Ovary (tissue), 10 donors: Measurements from ENCODE around the gene CFAP43. TPM values are rescaled to one million over a fixed set of nuclear protein-coding genes. Genes with fewer than 3 reads are reported as not detected.
A peak's percentile ranks its signal among the peaks of the same experiment; 100 is the strongest.

Experiments
- DNase-seq, 5 donors: peaks; one replicate each; pipeline ENCODE4 v3.0.0-alpha.2; 2019 to 2020
- H3K27ac ChIP-seq, 2 donors: fragments of 200-600 bp; one replicate each; pipeline versions ENCODE4 v1.5.1 to v1.8.0; 2019 to 2022
- H3K27me3 ChIP-seq: fragments of 200-600 bp; one replicate; pipeline ENCODE4 v1.8.0; 2022
- H3K36me3 ChIP-seq: fragments of 200-600 bp; sonication (generic); one replicate; pipeline ENCODE4 v1.5.1; 2019
- H3K4me1 ChIP-seq: one replicate; pipeline ENCODE4 v1.8.1; 2013; ENCODE audit warnings: mild to moderate bottlenecking, moderate library complexity; ENCODE audit not compliant: insufficient read depth
- H3K4me3 ChIP-seq: fragments of 200-600 bp; sonication (generic); one replicate; pipeline ENCODE4 v1.5.1; 2017
- H3K9me3 ChIP-seq, 2 donors: fragments of 200-600 bp in 1 of 2; sonication (generic) in 1 of 2; one replicate each; pipeline versions ENCODE4 v1.5.1 to v1.8.1; 2013 to 2019; ENCODE audit warnings: mild to moderate bottlenecking in 1 of 2, moderate library complexity in 1 of 2
- EP300 ChIP-seq: sonication (generic); formaldehyde crosslinking; IDR thresholded peaks from one replicate; pipeline ENCODE4 v1.6.1; 2017; ENCODE audit warnings: antibody characterized with exemption
- POLR2A ChIP-seq: fragments of 450-650 bp; IDR thresholded peaks from one replicate; pipeline ENCODE4 v1.6.1; 2017; ENCODE audit warnings: antibody characterized with exemption, mild to moderate bottlenecking, moderate library complexity
- WGBS, 3 donors: extraction: QIAGEN DNeasy Blood & Tissue Kit in 1 of 3; methylation state at CpG; one replicate each; pipeline versions ENCODE4 v1.1.5 to v1.1.7; 2013 to 2017; 5-methylcytosine and 5-hydroxymethylcytosine counted together
- intact Hi-C, 4 donors: fragments of 100-400 bp; cut with DNase I; formaldehyde crosslinking; loops; one replicate each; pipeline versions ENCODE4 v1.11.0 to v1.15.1; 2022 to 2023
- long read RNA-seq, 3 donors: library from polyadenylated mRNA in 2 of 3; unstranded in 2 of 3; transcript quantifications; one replicate each; pipeline ENCODE4 v2.0.0 and lab custom pipeline, GENCODE V29; 2021 to 2026
- polyA plus RNA-seq, 2 donors: library from polyadenylated mRNA; stranded (reverse); fragments of 200-250 nt in 1 of 2; fragments of 350-450 nt in 1 of 2; fragmentation: Illumina TruSeq in 1 of 2; extraction: RNeasy Lipid Tissue Mini Kit (QIAGEN cat#74804) in 1 of 2; gene quantifications; one replicate each; pipeline ENCODE4 v1.2.3, GENCODE V29; 2013 to 2014
- total RNA-seq, 7 donors: library from RNA; depleted of rRNA in 2 of 7; stranded (reverse); fragments of >200 nt in 2 of 7; fragmentation: NEBNext Ultra II Directional in 3 of 7; extraction: Animal tissue kit (Norgen Biotek cat#: 25700) in 3 of 7; gene quantifications; one replicate each; pipeline versions ENCODE4 v1.1.0 to v1.2.4, GENCODE V29; 2016 to 2023
- TF ChIP-seq, protein P1 (sequence below), 3 donors: fragments of 450-650 bp in 2 of 3; fragments of 200-600 bp in 1 of 3; IDR thresholded peaks; one replicate each; pipeline versions ENCODE4 v1.5.1 to v1.8.0; 2016 to 2022; ENCODE audit warnings: antibody characterized with exemption in 3 of 3, mild to moderate bottlenecking in 1 of 3
- donor health status: DM: no; HTN: no; CAD: no; lungs with moderate emphysema.
- donor health status: DM: no; HTN: no; CAD: no.
- donor health status: Bipolar disorder and iron deficiency.
- donor health status: DM: yes; HTN: yes; CAD: no.
- donor health status: DM: no; HTN: no; CAD: no.
- donor health status: DM: yes; HTN: yes; CAD: no.

CFAP43 gene, protein sequence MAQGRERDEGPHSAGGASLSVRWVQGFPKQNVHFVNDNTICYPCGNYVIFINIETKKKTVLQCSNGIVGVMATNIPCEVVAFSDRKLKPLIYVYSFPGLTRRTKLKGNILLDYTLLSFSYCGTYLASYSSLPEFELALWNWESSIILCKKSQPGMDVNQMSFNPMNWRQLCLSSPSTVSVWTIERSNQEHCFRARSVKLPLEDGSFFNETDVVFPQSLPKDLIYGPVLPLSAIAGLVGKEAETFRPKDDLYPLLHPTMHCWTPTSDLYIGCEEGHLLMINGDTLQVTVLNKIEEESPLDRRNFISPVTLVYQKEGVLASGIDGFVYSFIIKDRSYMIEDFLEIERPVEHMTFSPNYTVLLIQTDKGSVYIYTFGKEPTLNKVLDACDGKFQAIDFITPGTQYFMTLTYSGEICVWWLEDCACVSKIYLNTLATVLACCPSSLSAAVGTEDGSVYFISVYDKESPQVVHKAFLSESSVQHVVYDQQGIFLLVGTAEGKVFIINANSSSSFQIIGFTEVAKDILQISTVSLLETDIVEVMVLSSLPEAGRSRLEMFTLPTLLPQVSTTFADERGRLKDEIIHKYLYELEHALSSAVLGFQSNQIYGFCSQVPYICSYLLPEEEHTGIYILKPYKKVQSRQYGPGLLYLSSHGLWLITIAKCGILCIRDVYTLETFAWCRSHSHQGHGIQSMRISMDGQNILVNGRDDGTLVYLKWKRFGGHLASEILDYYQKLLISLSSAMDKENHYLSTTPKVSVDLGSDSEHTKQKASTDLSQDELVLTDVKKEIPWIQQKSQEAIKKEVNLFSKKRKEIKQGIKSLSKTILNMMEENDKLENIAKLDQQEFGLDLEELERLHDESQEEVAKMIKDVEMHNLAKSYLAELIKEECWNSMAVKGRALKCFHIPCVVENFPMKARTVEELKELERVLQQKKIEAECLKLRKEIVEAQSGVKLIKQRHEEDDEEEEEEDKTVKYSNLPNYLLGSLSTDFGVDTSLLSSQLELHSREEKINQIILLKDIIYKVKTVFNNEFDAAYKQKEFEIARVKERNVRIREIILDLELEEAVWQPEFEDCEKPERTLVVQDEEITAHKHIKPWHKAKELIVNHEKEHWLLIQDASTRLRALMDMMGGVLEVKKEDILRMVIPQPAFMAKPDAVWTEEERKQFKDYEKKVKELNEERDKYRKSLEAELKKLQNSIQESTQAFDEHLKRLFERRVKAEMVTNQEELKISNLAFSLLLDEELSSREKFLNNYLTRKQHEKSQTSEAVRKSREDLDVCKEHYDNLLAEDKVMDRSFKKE (N-terminal part only)
- total RNA-seq: 10 to 100 TPM in 1 of 7 donors, 1 to 10 TPM in 6; 1.5 to 58.6 (median 3.2) TPM
- 1 to 10 TPM; 1.1 to 1.6 TPM for polyA plus RNA-seq
- long read RNA-seq, donor 1, partial matches to known transcripts: 0 of 1 reads
- long read RNA-seq, donor 1, other reads (novel, unspliced or antisense): 1 of 1 reads
- long read RNA-seq, donor 2: 0 reads
- long read RNA-seq, donor 3, partial matches to known transcripts: 0 of 3 reads
- long read RNA-seq, donor 3, other reads (novel, unspliced or antisense): 2 of 3 reads

DNA sequence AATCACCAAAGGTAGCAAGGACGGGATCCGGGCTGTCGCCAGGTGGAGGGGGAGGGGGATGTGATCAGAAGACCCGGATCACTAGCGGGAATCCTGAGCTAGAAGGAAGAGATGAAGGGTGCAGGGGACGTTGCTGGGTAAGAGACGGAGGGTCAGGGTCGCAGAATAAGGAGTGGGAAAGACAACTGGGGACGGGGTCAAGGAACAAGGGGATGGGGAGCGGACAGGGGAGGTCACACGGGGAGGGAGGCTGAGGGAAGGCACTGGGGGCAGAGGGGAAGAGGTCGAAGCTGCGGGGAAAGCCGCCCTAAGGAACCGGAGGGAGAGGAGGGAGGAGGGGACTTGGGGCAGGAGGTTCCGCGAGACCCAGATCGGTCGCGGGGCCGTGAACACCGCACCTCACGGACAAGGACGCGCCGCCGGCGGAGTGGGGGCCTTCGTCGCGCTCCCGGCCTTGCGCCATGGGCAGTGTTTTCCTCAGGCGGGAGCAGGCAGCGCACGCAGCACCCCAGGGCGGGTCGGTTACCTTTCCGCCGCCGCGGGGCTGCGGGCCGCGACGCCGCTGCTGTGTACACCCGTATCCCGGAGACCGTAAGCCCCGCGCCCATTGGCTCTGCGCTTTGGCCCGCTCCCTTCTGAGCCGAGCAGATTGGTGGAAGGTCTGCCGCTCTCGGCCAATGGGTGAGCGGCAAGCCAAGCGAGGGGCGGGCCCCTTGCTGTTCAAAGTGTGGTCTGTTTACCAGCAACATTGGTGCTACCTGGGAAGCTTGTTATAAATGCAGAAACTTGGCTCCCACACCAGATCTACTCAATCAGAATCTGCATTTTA lies at the start of gene CFAP43:
Gene CFAP43 (minus strand): TSS at position 581 of the 829 bp plus-strand sequence. CDS start 118 bp downstream, at position 463.
- H3K27me3 ChIP-seq: no peaks in the 10 kb centered on the region
- no peaks in the 10 kb centered on the region for H3K9me3 ChIP-seq
- 1% methylated on average over 37 to 60 of the region's 60 CpGs for WGBS, 3 donors
- no peaks in the 10 kb centered on the region for H3K36me3 ChIP-seq
- TF ChIP-seq POLR2A (peak; percentile 33), EP300 (no peak)
- TF ChIP-seq, protein P1, sequence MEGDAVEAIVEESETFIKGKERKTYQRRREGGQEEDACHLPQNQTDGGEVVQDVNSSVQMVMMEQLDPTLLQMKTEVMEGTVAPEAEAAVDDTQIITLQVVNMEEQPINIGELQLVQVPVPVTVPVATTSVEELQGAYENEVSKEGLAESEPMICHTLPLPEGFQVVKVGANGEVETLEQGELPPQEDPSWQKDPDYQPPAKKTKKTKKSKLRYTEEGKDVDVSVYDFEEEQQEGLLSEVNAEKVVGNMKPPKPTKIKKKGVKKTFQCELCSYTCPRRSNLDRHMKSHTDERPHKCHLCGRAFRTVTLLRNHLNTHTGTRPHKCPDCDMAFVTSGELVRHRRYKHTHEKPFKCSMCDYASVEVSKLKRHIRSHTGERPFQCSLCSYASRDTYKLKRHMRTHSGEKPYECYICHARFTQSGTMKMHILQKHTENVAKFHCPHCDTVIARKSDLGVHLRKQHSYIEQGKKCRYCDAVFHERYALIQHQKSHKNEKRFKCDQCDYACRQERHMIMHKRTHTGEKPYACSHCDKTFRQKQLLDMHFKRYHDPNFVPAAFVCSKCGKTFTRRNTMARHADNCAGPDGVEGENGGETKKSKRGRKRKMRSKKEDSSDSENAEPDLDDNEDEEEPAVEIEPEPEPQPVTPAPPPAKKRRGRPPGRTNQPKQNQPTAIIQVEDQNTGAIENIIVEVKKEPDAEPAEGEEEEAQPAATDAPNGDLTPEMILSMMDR (IDR thresholded peaks at IDR 0.05): no peak
- intact Hi-C loops: no loop called here
- peaks cover 1% of the 10 kb centered on the region for H3K4me1 ChIP-seq
- no peak within 1 kb of the TSS for H3K27ac ChIP-seq
- H3K4me3 ChIP-seq: peak within 1 kb of the TSS; percentile 80
- DNase-seq: peak; percentile 97 to 99 (median 99)

DNA sequence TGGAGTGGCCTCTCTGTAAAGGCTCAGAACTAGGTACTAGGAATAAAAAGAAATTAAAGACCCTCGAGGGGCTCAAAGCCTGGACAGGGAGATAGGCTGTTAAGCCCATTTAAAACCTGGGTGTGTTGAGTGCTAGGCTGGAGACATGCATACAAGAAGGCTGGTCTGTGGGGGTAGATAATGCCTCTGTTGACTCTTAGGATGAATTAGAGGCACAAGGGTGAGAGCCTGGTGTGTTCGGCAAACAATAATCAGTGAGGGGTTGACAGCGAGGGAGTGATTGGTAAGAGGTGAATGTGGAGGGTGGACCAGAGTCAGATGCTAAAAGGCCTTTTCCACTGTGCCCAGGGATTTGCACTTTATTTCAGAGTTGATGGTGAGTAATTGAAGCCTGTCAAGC lies 49.5 kb upstream of the CFAP43 start:
- Histone ChIP-seq H3K27ac (no peak overlapping the region), H3K4me3 (no peak overlapping the region), H3K36me3 (no peaks in the 10 kb centered on the region), H3K9me3 (no peaks in the 10 kb centered on the region), H3K27me3 (no peaks in the 10 kb centered on the region), H3K4me1 (no peaks in the 10 kb centered on the region)
- TF ChIP-seq EP300 (no peak), POLR2A (no peak)
- TF ChIP-seq, protein P1 (IDR thresholded peaks at IDR 0.05): no peak
- intact Hi-C loops: no loop called here
- no peak for DNase-seq
- 81 to 86% (median 84%) methylated on average over 3 of the region's 3 CpGs for WGBS, 3 donors

DNA sequence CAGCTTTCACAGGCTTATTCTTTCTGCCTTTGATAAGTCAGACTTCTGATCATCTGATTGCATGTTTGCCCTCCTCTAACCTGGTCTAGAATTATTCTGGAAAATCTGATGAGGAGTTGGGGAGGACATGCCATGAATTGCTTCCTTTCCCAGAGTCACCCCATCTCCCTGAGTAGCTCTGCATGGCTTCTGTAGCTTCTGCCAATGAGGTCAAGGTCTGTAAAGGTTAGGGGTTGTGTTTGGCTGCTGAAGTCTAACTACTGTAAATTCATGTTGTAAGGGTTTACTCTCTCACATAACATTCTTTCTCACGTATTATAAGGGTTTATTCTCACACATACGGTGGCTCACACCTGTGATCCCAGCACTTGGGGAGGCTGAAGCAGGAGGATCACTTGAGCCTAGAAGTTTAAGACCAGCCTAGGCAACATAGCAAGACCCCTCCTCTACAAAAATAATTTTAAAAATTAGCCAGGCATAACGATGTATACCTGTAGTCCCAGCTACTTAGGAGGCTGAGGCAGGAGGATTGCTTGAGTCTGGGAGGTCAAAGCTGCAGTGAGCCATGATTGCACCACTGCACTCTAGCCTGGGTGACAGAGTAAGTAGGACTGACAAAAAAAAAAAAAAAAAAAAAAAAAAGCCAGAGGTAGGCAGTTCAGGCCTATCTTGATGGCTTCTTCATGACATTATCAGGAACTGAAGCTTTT lies 47.5 kb upstream of the CFAP43 start:
- intact Hi-C loops: no loop called here
- Histone ChIP-seq H3K9me3 (no peaks in the 10 kb centered on the region), H3K27ac (no peak overlapping the region), H3K4me3 (no peak overlapping the region), H3K4me1 (no peaks in the 10 kb centered on the region), H3K36me3 (no peaks in the 10 kb centered on the region), H3K27me3 (no peaks in the 10 kb centered on the region)
- 82 to 94% (median 85%) methylated on average over 3 of the region's 3 CpGs for WGBS, 3 donors
- TF ChIP-seq EP300 (no peak), POLR2A (no peak)
- TF ChIP-seq, protein P1 (IDR thresholded peaks at IDR 0.05): no peak
- no peak for DNase-seq
